Measurements from ENCODE around the gene NEDD4.
"Not testable (repeated sequence)": the region's sequence is repeated elsewhere in the genome, so short reads cannot be mapped to it uniquely, and the experiment has no call there.

NEDD4 gene

DNA sequence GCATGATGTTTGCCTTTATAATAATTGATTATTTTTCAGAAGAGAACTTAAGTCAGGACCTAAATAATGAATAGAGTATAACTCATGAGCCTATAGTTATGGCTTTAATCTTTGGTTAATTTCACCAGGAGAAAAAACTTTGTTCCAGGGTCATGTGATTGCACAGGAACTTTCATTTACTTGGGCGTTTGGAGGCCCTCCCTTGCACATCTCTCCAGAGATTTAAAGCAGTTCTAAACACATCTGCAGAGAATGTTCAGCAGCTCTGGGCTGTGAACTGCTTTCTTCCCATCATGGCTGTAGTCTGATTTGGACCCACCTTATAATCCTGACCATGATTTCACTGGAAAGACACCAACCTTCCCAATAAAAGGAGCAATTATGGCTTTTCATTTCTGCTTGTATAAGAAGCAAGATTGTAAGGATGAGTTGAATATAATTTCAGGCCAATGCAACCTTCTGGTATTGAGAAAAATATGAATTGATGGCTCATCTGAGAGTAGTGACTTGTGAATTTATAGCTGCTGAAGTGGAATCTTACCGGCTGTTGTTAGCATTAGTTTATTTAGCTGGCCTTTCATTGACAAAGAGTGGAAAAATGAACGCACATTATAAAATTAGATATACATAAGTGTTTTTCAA lies 169.6 kb downstream of the NEDD4 start:
- DNase-seq = no peak

DNA sequence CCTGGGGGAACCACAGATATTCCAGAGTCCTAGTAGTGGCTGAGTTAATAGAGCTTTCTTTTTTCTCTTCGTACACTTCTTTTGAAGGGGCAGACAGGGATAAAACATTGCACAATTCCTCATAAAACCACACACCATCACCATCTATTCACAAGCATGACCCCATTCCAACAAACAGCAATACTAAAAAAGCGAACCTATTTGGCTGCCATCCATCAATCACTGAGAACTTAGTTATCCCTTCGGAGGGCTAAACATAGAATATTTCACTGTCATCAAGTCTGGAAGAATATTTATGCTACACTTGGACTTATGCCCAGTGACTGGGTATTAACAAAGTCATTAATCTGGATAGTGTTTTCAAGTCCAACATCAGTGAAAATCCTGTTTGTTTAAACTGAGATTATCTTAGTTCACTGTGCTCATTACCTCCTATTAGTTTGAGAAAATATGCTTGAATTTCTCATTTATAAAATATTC lies 170.2 kb downstream of the NEDD4 start:
- DNase-seq = no peak

DNA sequence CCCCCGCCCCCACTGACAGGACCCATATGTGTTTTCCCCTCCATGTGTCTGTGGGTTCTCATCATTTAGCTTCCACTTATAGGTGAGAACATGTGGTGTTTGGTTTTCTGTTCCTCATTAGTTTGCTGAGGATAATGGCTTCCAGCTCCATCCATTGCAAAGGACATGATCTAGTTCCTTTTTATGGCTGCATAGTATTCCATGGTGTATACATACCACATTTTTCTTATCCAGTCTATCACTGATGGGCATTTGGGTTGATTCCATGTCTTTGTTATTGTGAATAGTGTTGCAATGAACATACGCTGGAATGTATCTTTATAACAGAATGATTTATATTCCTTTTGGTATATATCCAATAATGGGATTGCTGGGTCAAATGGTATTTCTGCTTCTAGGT lies 171.7 kb downstream of the NEDD4 start:
- not testable (repeated sequence) for DNase-seq

DNA sequence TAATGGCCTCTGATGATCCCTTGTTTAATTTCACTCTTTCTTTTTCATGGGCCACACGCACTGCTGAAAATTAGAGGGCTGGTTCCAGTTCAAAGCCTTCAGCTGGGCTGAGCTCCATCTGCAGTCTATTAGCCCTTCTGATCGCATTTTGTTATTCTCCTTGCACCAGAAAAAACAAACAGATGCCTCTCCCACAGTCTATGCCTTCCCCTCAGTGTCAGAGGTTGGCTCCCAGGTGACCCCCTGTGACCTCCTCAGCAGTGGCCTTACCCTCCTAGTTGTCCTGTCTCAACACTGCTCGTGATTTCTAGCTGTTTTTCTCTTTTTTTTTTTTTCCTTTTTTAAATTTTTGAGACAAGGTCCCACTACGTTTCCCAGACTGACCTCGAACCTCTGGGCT lies 173.4 kb downstream of the NEDD4 start:
- no peak for DNase-seq

DNA sequence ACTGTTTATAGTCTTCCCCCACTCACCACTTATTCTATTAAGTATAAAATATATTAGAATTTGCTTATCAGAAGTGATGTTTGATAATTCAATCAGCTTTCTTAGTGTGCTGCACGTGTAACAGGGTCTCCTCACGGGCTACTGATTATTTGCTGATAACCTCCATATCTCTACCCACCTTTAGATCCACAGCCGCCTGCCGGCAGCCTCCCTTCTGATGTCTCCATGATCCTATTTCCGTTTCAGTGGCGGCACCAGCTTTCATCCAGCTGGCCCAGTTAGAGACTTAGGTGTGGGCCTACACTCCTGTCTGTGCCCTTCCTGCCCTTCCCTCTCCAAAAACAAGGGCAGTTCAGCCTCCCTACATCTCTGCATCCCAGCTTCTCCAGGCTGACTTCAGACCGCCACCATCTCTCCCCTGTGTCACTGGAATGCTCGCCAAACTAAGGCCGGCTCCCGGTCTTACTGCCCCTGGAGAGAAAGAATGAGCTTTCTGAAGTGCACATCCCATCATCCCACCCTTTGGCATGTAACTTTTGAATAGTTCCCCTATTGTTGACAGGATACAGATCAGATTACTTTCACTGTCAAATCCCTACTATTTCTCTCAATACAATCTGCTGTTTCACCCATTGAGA lies 173.9 kb downstream of the NEDD4 start:
- no peak for DNase-seq

DNA sequence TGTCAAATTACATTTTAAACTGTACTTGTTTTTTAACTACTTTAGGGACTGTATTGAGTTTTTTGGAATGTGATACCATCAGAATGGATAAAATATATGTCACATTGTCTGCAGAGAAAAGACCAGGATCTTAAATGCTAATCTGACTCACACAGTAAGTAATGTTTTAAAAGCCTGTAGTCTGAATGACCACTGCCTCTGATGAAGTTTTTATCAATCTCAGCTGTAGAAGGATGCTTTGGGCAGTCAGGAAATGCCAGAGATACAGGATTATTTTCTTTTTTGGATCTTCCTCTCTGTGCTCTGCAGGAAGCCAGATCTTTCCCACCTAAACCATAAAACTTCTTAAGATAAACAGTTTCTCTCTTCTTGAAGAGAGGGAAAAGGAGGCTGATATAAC lies 177.4 kb downstream of the NEDD4 start:
- DNase-seq = no peak

DNA sequence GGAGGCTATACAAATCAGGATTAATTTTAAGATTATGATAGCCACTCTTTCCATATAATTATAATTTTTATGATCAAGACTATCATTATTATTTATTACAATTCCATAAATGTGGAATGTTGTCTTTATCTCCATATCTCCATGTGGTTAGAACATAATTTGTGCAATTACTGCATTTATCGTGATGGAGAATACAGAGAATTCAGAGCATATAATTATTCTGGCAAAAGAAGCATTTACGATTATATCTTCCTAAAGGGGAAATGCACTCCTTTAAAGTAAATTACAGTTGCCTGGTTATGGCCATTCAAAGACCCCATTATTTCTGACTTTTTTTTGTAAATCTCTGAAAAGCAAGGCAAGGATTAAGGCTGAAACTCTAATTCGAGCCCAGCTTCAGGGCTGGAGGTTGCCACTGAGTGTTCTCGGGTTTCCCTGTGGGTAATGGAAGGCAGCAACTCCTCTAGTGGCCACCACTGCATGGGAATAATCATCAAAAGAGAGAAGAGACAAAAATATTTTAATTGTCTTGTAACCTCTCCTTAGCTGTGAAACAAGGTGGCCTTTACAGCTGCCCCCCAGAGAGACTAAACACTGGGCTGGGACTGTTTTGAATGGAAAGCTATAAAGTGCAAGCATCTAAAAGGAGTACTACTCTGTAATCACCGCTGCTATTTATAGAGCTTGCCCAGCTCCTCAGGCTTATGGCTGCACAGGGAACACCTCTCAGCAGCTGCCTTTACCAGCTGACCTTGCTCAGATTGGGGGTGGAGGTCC lies 190.6 kb downstream of the NEDD4 start:
- DNase-seq = no peak

DNA sequence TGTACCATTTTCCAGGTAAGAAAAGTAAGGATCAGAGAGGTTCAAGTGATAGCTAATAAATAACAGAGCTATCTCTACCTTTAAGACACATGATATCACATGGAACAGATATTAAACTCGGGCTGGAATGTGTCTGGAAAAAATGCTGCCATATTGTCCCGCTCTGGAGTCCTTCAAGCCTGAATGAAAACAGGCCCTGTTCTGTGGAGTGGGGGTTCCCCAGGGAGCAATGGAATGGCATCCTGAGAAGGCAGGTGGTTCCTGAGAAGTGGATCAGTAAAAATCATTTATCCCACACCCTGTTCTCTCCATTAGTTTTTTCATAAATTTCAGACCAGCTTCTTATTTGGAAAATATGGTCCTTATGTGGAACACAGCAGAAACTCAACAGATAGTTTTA lies 193.2 kb downstream of the NEDD4 start:
- no peak for DNase-seq

DNA sequence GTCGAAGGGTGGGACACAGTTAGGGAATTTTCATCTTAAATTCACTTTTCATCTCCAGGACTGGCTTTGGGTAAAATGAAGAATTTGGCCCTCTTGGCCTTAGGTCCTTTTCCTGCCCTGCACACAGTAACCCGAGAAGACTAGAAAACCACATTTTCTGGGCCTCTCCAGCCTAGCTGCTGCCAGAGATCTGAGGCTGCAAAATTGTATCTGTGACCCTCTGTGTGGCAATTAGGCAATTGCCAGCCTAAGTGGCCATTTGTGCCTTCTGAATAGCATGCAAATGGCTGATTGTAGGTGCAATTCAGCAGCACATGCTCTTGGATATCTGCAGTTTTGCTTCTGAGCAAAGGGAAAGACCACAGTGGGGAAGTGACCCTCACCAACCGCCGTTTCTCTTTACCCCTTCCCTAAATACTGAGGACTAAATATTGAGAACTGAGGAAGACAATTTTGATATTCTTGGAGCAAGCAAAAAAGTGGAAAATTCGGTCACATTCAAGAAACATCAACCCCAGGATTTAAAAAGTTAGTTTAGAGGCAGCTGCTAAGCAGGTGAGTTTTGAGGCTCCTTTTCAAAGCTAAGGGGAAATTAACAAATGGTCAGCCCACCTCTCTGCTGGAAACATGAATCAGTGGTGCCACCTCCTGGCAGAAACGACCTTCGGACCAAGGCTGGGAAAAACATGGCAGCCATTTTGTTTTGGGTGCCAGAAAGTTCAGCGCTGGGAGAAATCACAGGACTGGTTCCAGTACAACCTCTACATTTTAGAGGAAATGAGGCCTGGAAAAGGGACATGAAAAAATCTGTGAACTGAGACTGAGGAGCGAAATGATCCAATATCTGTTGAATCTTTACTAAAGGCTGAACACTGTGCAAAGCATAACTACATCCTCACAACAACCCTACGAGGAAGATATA lies 193.9 kb downstream of the NEDD4 start:
- no peak for DNase-seq

DNA sequence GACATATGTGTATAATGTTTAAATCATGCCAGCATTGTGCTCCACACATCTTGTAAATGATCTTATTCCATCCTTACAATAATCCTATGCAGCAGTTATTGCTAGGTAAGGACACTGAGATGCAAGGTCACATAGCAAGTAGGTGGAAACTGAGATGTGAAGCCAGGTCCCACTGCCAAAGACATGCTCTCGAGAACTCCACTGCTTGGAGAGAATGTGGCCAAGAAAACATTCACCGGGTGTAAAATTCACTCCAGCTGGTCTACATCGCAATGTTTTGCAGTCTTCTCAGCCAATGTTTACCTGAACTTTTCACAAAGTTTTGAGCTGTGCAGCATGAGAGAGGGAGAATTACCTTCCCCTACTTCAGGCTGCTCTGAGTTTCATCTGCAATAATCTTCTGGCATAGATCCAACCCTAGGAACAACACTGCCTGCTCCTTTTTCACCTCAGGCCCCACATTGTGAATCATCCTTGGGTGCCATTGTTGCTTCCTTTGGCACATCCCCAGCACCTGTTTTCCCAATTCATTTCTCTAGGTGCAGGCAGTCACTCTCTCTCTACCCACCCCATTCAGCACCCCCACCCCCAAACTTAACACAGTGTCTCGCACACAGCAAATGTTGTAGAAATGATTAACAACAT lies 197.0 kb downstream of the NEDD4 start:
- no peak for DNase-seq

DNA sequence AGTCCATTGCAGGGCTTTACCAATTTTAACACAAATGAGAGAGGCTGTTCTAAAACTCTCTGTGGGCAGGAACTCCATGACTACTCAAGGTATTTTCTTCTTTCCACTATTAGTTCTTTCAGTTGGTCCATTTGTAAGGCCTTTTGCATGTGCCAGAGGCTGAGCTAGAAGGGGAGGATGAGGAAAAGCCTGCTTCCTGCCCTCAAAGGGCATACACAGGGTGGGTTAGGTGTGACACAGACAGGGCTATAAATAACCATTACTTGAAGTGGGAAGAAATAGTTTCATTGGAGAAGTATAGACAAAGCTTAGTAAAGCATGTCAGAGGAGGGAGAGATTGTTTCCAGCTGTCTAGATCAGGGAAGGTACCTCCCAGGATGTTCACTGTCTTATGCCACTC lies 198.4 kb downstream of the NEDD4 start:
- no peak for DNase-seq

DNA sequence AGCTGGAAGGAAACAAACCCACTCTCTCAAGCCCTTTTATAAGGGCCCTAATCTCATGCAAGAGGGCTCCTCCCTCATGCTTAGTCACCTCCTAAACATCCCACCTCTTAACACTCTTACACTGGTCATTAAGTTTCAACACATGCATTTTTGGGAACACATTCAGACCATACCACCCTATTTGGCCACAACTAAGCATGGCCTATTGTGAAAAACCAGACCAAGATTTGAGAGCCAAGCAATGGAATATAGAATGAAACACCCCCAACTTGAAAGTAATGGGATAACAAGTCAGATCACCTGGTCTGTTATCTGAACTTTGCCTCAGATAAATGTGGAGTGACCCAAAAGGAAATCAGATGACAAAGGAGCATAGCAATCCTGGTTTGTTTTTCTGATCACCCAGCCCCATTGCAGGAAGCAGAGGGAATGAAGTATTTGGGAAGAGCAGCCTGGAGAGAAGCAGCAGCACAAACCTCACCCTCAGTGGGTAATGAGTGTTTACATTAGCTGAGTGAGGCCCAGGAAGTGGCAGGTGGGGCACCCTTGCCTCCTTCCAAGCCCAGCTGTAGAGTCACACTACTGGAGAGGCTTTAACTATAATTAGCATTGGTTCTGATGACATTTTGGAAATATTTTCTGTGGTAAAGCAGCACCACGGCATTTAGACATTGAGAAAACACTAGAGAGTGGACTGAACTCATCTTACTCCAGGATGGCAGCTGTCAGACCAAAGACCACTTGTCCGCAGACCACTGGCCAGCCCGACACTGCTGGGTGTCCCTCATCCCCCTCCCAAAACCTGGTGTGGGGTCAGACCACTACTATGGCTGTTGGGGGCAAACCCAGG lies 201.6 kb downstream of the NEDD4 start:
- DNase-seq = no peak

DNA sequence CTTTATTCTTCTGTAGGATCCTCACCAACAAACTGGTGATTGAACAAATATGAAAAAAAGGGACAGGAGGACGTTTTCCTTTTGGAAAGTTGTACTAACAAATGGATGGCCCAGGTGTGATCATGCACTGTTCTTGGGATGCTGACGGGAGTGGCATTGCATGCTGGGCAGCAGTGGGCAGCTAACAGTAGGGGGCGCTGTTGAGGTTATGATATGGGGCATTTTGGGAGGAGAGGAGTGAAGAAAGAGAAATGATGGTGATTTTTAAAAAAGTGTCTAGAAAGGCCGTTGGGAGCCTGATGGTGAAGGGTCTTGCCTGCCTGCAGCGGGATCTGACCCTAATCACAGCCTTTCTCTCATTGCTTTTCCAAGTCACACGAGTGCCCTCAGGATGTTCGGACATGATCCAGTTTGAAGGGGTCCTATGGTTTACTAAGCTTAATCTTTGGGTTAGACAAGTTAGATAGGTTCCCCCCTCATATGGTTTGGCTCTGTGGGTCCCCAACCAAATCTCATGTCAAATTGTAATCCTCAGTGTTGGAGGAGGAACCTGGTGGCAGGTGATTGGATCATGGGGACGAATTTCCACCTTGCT lies 204.2 kb downstream of the NEDD4 start:
- no peak for DNase-seq

DNA sequence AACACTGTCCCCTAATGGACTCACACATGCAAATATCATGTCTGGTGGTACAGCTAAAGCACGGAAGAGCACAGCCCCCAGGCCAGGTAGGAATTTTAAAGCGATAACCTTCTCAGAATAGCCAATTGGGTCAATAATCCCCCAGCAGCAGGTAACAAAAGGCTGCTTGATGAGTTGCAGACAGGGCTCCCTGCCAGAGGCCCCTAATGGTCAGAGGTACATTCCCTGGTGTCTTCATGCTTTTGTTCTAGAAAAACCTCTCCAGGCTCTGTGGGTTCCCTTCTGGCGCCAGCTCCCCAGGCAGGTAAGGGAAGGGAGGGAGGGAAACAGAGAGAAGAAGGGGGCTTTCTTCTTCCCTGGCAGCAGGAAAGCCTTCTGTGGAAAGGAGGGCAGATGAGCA lies 207.1 kb downstream of the NEDD4 start:
- DNase-seq = no peak

DNA sequence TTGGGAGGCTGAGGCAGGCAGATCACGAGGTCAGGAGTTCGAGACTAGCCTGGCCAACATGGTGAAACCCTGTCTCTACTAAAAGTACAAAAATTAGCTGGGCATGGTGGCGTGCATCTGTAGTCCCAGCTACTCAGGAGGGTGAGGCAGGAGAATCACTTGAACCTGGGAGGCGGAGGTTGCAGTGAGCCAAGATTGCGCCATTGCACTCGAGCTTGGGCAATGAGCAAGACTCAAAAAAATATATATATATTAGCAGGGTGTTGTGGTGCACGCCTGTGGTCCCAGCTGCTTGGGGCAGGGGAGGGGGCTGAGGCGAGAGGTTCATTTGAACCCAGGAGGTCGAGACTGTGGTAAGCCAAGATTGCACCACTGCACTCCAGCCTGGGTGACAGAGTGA lies 207.8 kb downstream of the NEDD4 start:
- DNase-seq = not testable (repeated sequence)

DNA sequence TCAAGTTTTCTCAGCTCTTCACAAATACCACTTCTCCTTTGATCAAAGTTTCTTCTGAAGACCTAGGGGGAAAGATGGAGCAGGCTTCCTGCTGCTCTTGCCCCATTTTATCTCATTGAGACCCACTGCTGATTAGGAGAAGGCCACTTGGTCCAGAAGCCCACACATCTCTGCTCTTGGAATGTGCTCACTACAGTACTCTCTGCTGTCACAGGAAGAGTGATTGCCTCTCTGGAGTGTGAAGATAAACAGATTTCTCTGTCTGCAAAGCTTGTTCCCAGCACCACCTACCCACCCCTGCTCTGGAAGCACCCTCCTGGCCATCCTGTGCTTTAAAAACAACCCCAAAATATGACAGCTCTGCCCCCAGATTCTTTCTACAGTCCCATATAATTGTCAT lies 209.1 kb downstream of the NEDD4 start:
- DNase-seq = no peak

DNA sequence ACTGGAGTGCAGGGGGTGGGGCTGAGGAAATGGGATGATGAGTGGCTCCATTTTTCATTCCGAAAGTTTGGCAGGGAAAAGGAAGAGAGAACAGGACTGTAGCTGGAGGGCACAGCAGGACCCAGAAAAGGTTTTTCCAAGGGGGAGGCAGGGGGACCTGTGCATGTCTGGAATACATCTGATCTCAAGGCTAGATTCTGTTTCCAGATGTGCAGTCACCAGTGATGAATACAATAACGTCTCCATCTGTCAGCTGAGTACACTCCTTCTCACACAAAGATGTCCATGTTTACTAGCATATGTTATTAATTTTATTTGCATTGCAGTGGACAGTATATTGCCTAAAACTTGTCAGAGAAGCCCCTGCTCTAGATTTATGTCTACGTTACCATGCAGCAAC lies 210.5 kb downstream of the NEDD4 start:
- DNase-seq = no peak

DNA sequence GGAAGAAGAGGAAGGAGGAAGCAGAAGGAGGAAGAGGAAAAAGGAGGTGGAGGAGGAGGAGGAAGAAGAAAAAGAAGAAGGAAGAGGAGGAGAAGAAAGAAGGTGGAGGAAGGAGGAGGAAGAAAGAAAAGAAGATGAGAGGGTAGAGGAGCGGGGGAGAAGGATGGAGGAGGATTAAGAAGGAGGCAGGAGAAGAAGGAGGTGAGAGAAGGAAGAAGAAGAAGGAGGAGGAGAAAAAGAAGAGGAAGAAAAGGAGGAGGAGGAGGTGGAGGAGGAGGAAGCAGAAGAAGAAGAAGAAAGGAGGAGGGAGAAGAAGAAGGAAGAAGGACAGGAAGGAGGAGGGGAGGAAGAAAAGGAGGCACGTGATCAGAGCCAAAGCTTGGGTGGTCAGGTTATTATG lies 213.1 kb downstream of the NEDD4 start:
- no peak for DNase-seq

DNA sequence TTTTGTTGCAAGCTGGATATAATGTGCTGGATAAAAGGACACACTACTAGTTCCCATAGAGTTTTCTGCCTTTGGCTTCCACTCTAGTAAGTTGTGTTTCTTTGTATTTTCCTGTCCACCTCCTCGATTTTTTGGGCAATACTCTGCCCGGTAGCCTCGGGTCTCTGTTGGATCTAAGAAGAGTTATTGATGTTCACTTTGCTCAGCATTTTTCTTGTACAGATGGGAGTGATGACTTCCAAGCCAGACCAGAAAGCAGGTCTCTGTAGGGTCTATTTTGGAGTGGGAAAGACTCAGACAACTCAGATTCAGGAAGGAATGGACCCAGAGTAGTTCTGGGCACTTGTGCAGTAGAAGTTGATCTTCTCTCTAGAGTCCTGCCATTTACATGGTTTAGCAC lies 214.5 kb downstream of the NEDD4 start:
- DNase-seq = no peak
